IMR-90 (cell line): ENCODE data around the gene SARNP. TPM values are rescaled to one million over a fixed set of nuclear protein-coding genes. Genes with fewer than 3 reads are reported as not detected.

ENCODE experiments used
- ATAC-seq: fragments of 200-7000 bp; cut with Tn5 transposase; 2 replicates; pipeline ENCODE4 v1.9.1; 2020; ENCODE audit warnings: low read depth, mild to moderate bottlenecking, moderate library complexity
- BruUV-seq: library from RNA; stranded (reverse); fragments of 400-500 nt; replicated peaks from 2 replicates; lab custom pipeline; 2021; lab: Mats Ljungman, UMichigan
- CTCF ChIA-PET: fragments of 300-600 bp; formaldehyde crosslinking; extraction: SDS; loops from one replicate; lab custom pipeline; 2021; ENCODE audit warnings: antibody characterized with exemption; lab: Yijun Ruan, JAX
- POLR2A ChIA-PET: fragments of 300-600 bp; sonication (Branson Sonifier 250); formaldehyde crosslinking; loops from one replicate; lab custom pipeline; 2022; ENCODE audit warnings: antibody characterized with exemption; ENCODE audit not compliant: unreplicated experiment; lab: Charles Lee
- DNase-seq: peaks from one replicate; pipeline ENCODE4 v3.0.0; 2013
- H2AFZ ChIP-seq: replicated peaks from 2 replicates; pipeline ENCODE3; 2013; ENCODE audit warnings: low read length, mild to moderate bottlenecking; ENCODE audit not compliant: poor library complexity
- H2AK5ac ChIP-seq: 2 replicates; pipeline ENCODE4 v1.6.1; 2013; ENCODE audit warnings: low read depth, low read length, inconsistent platforms
- H2AK9ac ChIP-seq: replicated peaks from 2 replicates; pipeline ENCODE3; 2013; ENCODE audit warnings: mild to moderate bottlenecking, low read depth, low read length, moderate library complexity; ENCODE audit not compliant: poor library complexity
- H2BK120ac ChIP-seq: 2 replicates; pipeline ENCODE4 v1.6.1; 2013; ENCODE audit warnings: low read depth, low read length, inconsistent platforms
- H2BK15ac ChIP-seq: 3 replicates; pipeline ENCODE4 v1.6.1; 2013; ENCODE audit warnings: low read depth, low read length, inconsistent platforms
- H2BK20ac ChIP-seq: 2 replicates; pipeline ENCODE4 v1.6.1; 2013; ENCODE audit warnings: low read depth, mild to moderate bottlenecking, inconsistent platforms, low read length, moderate library complexity
- H2BK5ac ChIP-seq: 2 replicates; pipeline ENCODE4 v1.6.1; 2013; ENCODE audit warnings: mild to moderate bottlenecking, low read depth, low read length, inconsistent platforms; ENCODE audit not compliant: poor library complexity, severe bottlenecking
- H3K14ac ChIP-seq: replicated peaks from 2 replicates; pipeline ENCODE4 v1.6.1; 2013; ENCODE audit warnings: low read depth, low read length, inconsistent platforms
- H3K18ac ChIP-seq: 2 replicates; pipeline ENCODE4 v1.6.1; 2013; ENCODE audit warnings: low read depth, low read length, control low read depth
- H3K23ac ChIP-seq: 2 replicates; pipeline ENCODE4 v1.6.1; 2013; ENCODE audit warnings: low read depth, low read length, inconsistent platforms
- H3K27ac ChIP-seq: 2 replicates; pipeline ENCODE4 v1.5.1; 2013; ENCODE audit warnings: mild to moderate bottlenecking, control low read depth, low read length; ENCODE audit not compliant: insufficient read depth
- H3K27me3 ChIP-seq: 2 replicates; pipeline ENCODE4 v1.6.1; 2013; ENCODE audit warnings: low read length; ENCODE audit not compliant: control insufficient read depth, insufficient read depth
- H3K36me3 ChIP-seq: 2 replicates; pipeline ENCODE4 v1.6.1; 2013; ENCODE audit warnings: low read length, mixed read lengths; ENCODE audit not compliant: control insufficient read depth, insufficient read depth
- H3K4ac ChIP-seq: 2 replicates; pipeline ENCODE4 v1.6.1; 2013; ENCODE audit warnings: low read depth, low read length, inconsistent platforms
- H3K4me1 ChIP-seq: 2 replicates; pipeline ENCODE4 v1.6.1; 2013; ENCODE audit warnings: low read length, mixed read lengths; ENCODE audit not compliant: control insufficient read depth, insufficient read depth
- H3K4me2 ChIP-seq: 2 replicates; pipeline ENCODE4 v1.6.1; 2013; ENCODE audit warnings: low read depth, mild to moderate bottlenecking, control low read depth, low read length, moderate library complexity
- H3K4me3 ChIP-seq: 2 replicates; pipeline ENCODE4 v1.5.1; 2013; ENCODE audit warnings: low read depth, mild to moderate bottlenecking, control low read depth, low read length, moderate library complexity; ENCODE audit not compliant: insufficient read depth
- H3K56ac ChIP-seq: 2 replicates; pipeline ENCODE4 v1.6.1; 2013; ENCODE audit warnings: low read length, inconsistent platforms; ENCODE audit not compliant: insufficient read depth; ENCODE audit errors: extremely low read depth
- H3K79me1 ChIP-seq, 2 experiments: 2 replicates each; pipeline ENCODE4 v1.6.1; 2013; ENCODE audit warnings: low read length in 2 of 2, inconsistent platforms in 1 of 2, low read depth in 1 of 2
- H3K9ac ChIP-seq: 2 replicates; pipeline ENCODE4 v1.6.1; 2013; ENCODE audit warnings: low read depth, low read length, control low read depth
- H3K9me1 ChIP-seq: 2 replicates; pipeline ENCODE4 v1.6.1; 2013; ENCODE audit warnings: low read length, inconsistent platforms; ENCODE audit not compliant: insufficient read depth
- H3K9me3 ChIP-seq: 2 replicates; pipeline ENCODE4 v1.6.1; 2013; ENCODE audit warnings: low read length; ENCODE audit not compliant: control insufficient read depth, insufficient read depth
- H4K20me1 ChIP-seq: 2 replicates; pipeline ENCODE4 v1.6.1; 2013; ENCODE audit warnings: low read length, inconsistent platforms; ENCODE audit not compliant: insufficient read depth
- H4K5ac ChIP-seq: 2 replicates; pipeline ENCODE4 v1.6.1; 2013; ENCODE audit warnings: mild to moderate bottlenecking, low read depth, low read length, control low read depth
- H4K8ac ChIP-seq, 2 experiments: 2 replicates each; pipeline ENCODE4 v1.6.1; 2013; ENCODE audit warnings: low read depth in 2 of 2, low read length in 2 of 2, control low read depth in 1 of 2, inconsistent platforms in 1 of 2
- H4K91ac ChIP-seq: 2 replicates; pipeline ENCODE4 v1.6.1; 2013; ENCODE audit warnings: low read depth, low read length, inconsistent platforms; ENCODE audit not compliant: insufficient read depth
- BHLHE40 ChIP-seq: fragments of 150-350 bp; IDR thresholded peaks from 2 replicates; pipeline ENCODE4 v1.6.1; 2016; ENCODE audit warnings: mild to moderate bottlenecking, low read depth, low read length
- FOS ChIP-seq: fragments of 150-350 bp; IDR thresholded peaks from 2 replicates; pipeline ENCODE4 v1.6.1; 2016; ENCODE audit warnings: low read depth, low read length
- MAZ ChIP-seq: IDR thresholded peaks from 2 replicates; pipeline ENCODE4 v1.6.1; 2012; ENCODE audit warnings: low read depth, mild to moderate bottlenecking, low read length, improper control_type of control experiment, moderate library complexity, borderline replicate concordance
- MXI1 ChIP-seq: IDR thresholded peaks from 2 replicates; pipeline ENCODE4 v1.6.1; 2012; ENCODE audit warnings: low read depth, mild to moderate bottlenecking, low read length, moderate library complexity, borderline replicate concordance
- NFE2L2 ChIP-seq: fragments of 150-350 bp; IDR thresholded peaks from 2 replicates; pipeline ENCODE4 v1.6.1; 2016; ENCODE audit warnings: low read depth, mild to moderate bottlenecking, low read length
- POLR2A ChIP-seq: IDR thresholded peaks from 2 replicates; pipeline ENCODE4 v1.6.1; 2012; ENCODE audit warnings: mild to moderate bottlenecking, low read depth, low read length
- RAD21 ChIP-seq: IDR thresholded peaks from 2 replicates; pipeline ENCODE4 v1.6.1; 2012; ENCODE audit warnings: low read length, improper control_type of control experiment
- RCOR1 ChIP-seq: IDR thresholded peaks from 2 replicates; pipeline ENCODE4 v1.6.1; 2012; ENCODE audit warnings: mild to moderate bottlenecking, low read length, improper control_type of control experiment; ENCODE audit not compliant: insufficient replicate concordance
- RFX5 ChIP-seq: IDR thresholded peaks from 2 replicates; pipeline ENCODE4 v1.8.0; 2012; ENCODE audit warnings: low read depth, mild to moderate bottlenecking, low read length, moderate library complexity
- WGBS, 2 experiments: methylation state at CpG; one replicate each; pipeline versions ENCODE4 v1.1.5 to v1.1.7; 2013; ENCODE audit warnings: missing lambda C conversion rate in 2 of 2; ENCODE audit not compliant: insufficient read length in 1 of 2; ENCODE audit errors: extremely low coverage in 2 of 2; 5-methylcytosine and 5-hydroxymethylcytosine counted together
- dilution Hi-C: fragments of 300-500 bp; cut with HindIII; formaldehyde crosslinking; loops from one replicate; pipeline ENCODE4 v1.14.3; 2018; ENCODE audit warnings: low sequenced_read_pairs; ENCODE audit not compliant: unreplicated experiment
- in situ Hi-C: fragments of 300-500 bp; cut with MboI; formaldehyde crosslinking; loops from 3 replicates; pipeline ENCODE4 v1.14.3; 2019; ENCODE audit warnings: low sequenced_read_pairs, inconsistent platforms, mixed read lengths
- intact Hi-C: fragments of 100-400 bp; cut with micrococcal nuclease; formaldehyde crosslinking; loops from 2 replicates; pipeline ENCODE4 v1.10.0; 2022
- polyA plus RNA-seq, 3 experiments: library from polyadenylated mRNA; depleted of rRNA; stranded (reverse); fragments of >200 nt; gene quantifications; 2 replicates each; pipeline ENCODE4 v1.2.3, GENCODE V29; 2012; ENCODE audit warnings: low replicate concordance in 1 of 3
- total RNA-seq: library from RNA; depleted of rRNA; stranded (reverse); fragments of >200 nt; gene quantifications from 2 replicates; pipeline ENCODE4 v1.2.3, GENCODE V29; 2012
- TF ChIP-seq, protein P1 (sequence below): fragments of 150-350 bp; IDR thresholded peaks from 2 replicates; pipeline ENCODE4 v1.6.1; 2016; ENCODE audit warnings: low read depth, mild to moderate bottlenecking, low read length, moderate library complexity, borderline replicate concordance
- TF ChIP-seq, protein P2 (sequence below): conservative IDR thresholded peaks from 2 replicates; pipeline ENCODE4 v1.5.1; 2012; ENCODE audit warnings: mild to moderate bottlenecking, low read depth, low read length, improper control_type of control experiment
- TF ChIP-seq, protein P3 (sequence below): fragments of 150-350 bp; IDR thresholded peaks from 2 replicates; pipeline ENCODE4 v1.6.1; 2017; ENCODE audit warnings: mild to moderate bottlenecking, antibody characterized with exemption, low read length, low read depth

SARNP gene
- total and polyA plus RNA-seq, 2 of the 4 experiments (the other 2 are of a cell fraction): 46.8 to 103 TPM

DNA sequence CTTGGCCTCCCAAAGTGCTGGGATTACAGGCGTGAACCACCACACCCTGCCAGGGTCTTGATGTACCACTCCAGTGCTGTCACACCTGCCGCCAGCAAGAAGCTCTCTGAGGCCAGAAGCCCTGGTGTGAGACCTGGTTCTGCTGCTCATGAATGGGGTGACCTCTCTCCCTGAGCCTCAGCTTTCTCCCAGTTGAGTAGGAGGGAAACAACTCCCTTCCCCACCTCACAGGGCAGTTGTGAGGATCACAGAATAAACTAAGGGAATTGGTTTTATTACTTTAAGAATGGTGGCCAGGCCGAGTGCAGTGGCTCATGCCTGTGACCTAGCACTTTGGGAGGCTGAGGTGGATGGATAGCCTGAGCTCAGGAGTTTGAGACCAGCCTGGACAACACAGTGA is 82.9 kb downstream of the SARNP start (continued):
- TF ChIP-seq NFE2L2 (no peak), RCOR1 (no peak)
- TF ChIP-seq, protein P1, sequence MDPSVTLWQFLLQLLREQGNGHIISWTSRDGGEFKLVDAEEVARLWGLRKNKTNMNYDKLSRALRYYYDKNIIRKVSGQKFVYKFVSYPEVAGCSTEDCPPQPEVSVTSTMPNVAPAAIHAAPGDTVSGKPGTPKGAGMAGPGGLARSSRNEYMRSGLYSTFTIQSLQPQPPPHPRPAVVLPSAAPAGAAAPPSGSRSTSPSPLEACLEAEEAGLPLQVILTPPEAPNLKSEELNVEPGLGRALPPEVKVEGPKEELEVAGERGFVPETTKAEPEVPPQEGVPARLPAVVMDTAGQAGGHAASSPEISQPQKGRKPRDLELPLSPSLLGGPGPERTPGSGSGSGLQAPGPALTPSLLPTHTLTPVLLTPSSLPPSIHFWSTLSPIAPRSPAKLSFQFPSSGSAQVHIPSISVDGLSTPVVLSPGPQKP: no peak

DNA sequence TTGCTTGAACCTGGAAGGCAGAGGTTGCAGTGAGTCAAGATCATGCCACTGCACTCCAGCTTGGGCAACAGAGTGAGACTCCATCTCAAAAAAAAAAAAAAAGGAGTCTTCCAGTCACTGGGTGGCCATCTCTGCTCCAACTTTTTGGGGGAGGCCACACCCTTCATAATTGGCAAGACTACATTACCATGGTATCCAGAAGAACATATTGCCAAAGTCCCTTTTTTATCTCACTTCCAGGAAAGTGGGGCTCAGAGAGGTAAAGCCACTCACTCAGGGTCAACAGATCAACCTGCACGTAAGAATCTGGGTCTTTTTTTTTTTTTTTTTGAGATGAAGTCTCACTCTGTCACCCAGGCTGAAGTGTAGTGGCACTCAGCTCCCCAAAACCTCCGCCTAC is 83.7 kb downstream of the SARNP start:
- no peak overlapping the region for H4K8ac ChIP-seq
- no peak overlapping the region for H3K27ac ChIP-seq
- no peak overlapping the region for H3K56ac ChIP-seq
- peaks cover 9% of the 10 kb centered on the region; the same call in 1 of the 2 replicates for H4K20me1 ChIP-seq
- H3K23ac ChIP-seq: no peak overlapping the region
- ATAC-seq: no peak
- no peak overlapping the region for H2BK20ac ChIP-seq
- H3K36me3 ChIP-seq: no peaks in the 10 kb centered on the region
- no peak overlapping the region for H3K4me3 ChIP-seq
- no peak overlapping the region for H3K4me2 ChIP-seq
- no peak overlapping the region for H3K9ac ChIP-seq
- no peak overlapping the region for H3K14ac ChIP-seq
- no peak overlapping the region for H2BK5ac ChIP-seq
- in situ Hi-C loops (no loop called here), dilution Hi-C loops (no loop called here), intact Hi-C loops (no loop called here)
- H4K5ac ChIP-seq: no peak overlapping the region
- no peak overlapping the region for H2BK120ac ChIP-seq
- no TSS peak for BruUV-seq
- no peak overlapping the region for H3K4ac ChIP-seq
- no peaks in the 10 kb centered on the region for H3K27me3 ChIP-seq
- DNase-seq: no peak
- 0 out of 2 replicates have a peak, but pooled peaks cover 3% of the 10 kb centered on the region for H3K9me1 ChIP-seq
- no peak overlapping the region for H2BK15ac ChIP-seq
- no peak overlapping the region for H2AK5ac ChIP-seq
- no peak overlapping the region for H2AK9ac ChIP-seq
- H3K18ac ChIP-seq: no peak overlapping the region
- ChIA-PET CTCF (interaction anchor here (0.6 kb wide), 1 partner anchor 389 kb away, joined by 3 read pairs; no protein-coding TSS in a partner anchor), POLR2A (no interaction called here)
- no peaks in the 10 kb centered on the region for H3K9me3 ChIP-seq
- peaks cover 0 to 44% of the 10 kb centered on the region in 2 experiments; a peak in 2 of 4 replicates for H3K79me1 ChIP-seq
- H4K91ac ChIP-seq: no peak overlapping the region
- no peak overlapping the region for H2AFZ ChIP-seq
- H3K4me1 ChIP-seq: peaks cover 8% of the 10 kb centered on the region
- 50% methylated on average over 1 of the region's 2 CpGs; no CpG with 5 or more reads in 1 of the 2 experiments for WGBS, 2 experiments
- TF ChIP-seq RAD21 (no peak), FOS (no peak), POLR2A (no peak), MXI1 (no peak), RFX5 (no peak), BHLHE40 (no peak), MAZ (no peak), NFE2L2 (no peak)
- TF ChIP-seq, protein P2, sequence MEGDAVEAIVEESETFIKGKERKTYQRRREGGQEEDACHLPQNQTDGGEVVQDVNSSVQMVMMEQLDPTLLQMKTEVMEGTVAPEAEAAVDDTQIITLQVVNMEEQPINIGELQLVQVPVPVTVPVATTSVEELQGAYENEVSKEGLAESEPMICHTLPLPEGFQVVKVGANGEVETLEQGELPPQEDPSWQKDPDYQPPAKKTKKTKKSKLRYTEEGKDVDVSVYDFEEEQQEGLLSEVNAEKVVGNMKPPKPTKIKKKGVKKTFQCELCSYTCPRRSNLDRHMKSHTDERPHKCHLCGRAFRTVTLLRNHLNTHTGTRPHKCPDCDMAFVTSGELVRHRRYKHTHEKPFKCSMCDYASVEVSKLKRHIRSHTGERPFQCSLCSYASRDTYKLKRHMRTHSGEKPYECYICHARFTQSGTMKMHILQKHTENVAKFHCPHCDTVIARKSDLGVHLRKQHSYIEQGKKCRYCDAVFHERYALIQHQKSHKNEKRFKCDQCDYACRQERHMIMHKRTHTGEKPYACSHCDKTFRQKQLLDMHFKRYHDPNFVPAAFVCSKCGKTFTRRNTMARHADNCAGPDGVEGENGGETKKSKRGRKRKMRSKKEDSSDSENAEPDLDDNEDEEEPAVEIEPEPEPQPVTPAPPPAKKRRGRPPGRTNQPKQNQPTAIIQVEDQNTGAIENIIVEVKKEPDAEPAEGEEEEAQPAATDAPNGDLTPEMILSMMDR: no peak
- TF ChIP-seq, protein P3, sequence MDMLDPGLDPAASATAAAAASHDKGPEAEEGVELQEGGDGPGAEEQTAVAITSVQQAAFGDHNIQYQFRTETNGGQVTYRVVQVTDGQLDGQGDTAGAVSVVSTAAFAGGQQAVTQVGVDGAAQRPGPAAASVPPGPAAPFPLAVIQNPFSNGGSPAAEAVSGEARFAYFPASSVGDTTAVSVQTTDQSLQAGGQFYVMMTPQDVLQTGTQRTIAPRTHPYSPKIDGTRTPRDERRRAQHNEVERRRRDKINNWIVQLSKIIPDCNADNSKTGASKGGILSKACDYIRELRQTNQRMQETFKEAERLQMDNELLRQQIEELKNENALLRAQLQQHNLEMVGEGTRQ: no peak
- TF ChIP-seq, protein P1: no peak
